ENCODE data around the gene WRNIP1. TPM values are rescaled to one million over a fixed set of nuclear protein-coding genes. Genes with fewer than 3 reads are reported as not detected.

WRNIP1 gene
- total and polyA plus RNA-seq, 2 of the 4 experiments (the other 2 are of a cell fraction) = 43.7 to 47.1 TPM

DNA sequence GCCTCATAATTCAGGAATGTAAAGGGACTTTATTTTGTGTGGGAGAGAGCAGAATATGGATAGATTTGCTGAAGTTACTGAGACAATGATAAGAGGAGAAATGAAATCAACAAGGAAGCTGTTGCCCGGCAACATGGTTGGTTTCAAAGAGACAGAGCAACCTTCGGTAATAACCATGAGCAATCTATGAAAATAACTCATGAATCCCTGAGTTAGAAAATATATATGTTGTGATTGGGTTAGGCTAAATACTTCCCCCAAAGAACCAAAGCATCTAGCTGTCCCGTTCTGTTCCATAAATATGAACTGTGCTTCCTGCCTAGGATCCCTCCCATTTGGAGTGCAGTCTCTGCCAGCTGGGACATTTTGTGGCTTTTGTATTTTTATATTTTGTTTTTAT is 53.4 kb downstream of the WRNIP1 start:
- no peak overlapping the region for H2BK20ac ChIP-seq (ENCODE audit: low read depth, low read length)
- H3K14ac ChIP-seq (replicated peaks; ENCODE audit: low read depth, low read length) = 0 out of 2 replicates have a peak overlapping the region, but pooled peaks have one; percentile 7
- no peak overlapping the region for H4K91ac ChIP-seq (ENCODE audit: insufficient read depth, low read depth, low read length)
- H3K18ac ChIP-seq (ENCODE audit: low read depth, low read length) = peak overlapping the region; percentile 12; the same call in 1 of the 2 replicates
- no CpG with 5 or more reads among the region's 3 CpGs for WGBS, 2 experiments (ENCODE audit: extremely low coverage in 2 of 2, insufficient read length in 1 of 2)
- no peak overlapping the region for H2AFZ ChIP-seq (replicated peaks; ENCODE audit: low read length, poor library complexity)
- 0 out of 2 replicates have a peak overlapping the region, but pooled peaks have one; percentile 35 for H3K9ac ChIP-seq (ENCODE audit: low read depth, low read length)
- H2BK5ac ChIP-seq (ENCODE audit: low read depth, low read length, poor library complexity, severe bottlenecking) = peak overlapping the region; percentile 25
- no peak overlapping the region for H3K4me3 ChIP-seq (ENCODE audit: insufficient read depth, low read depth, low read length)
- no peak overlapping the region for H3K23ac ChIP-seq (ENCODE audit: low read depth, low read length)
- ChIA-PET POLR2A (ENCODE audit: unreplicated experiment) (interaction anchor here (0.7 kb wide), 1 partner anchor 23 kb away, joined by 3 read pairs; the partner anchor contains the start of gene SERPINB1), CTCF (interaction anchor here (0.8 kb wide), 1 partner anchor 28 kb away, joined by 3 read pairs; no protein-coding TSS in a partner anchor)
- peaks cover 5 to 11% of the 10 kb centered on the region in 2 experiments; a peak in 3 of 4 replicates for H3K79me1 ChIP-seq (ENCODE audit: low read depth in 1 of 2, low read length in 2 of 2)
- dilution Hi-C loops (cut with HindIII; ENCODE audit: low sequenced_read_pairs, unreplicated experiment) (no loop called here), in situ Hi-C loops (cut with MboI; ENCODE audit: low sequenced_read_pairs) (no loop called here), intact Hi-C loops (cut with micrococcal nuclease) (no loop called here)
- no peak overlapping the region for H3K27ac ChIP-seq (ENCODE audit: insufficient read depth, low read length)
- no peaks in the 10 kb centered on the region for H3K27me3 ChIP-seq (ENCODE audit: control insufficient read depth, insufficient read depth, low read length)
- H4K8ac ChIP-seq (ENCODE audit: low read depth in 2 of 2, low read length in 2 of 2) = peak overlapping the region in 1 of 2 experiments; percentile 14; a peak in 1 of 4 replicates
- no peaks in the 10 kb centered on the region for H4K20me1 ChIP-seq (ENCODE audit: insufficient read depth, low read length)
- H2BK15ac ChIP-seq (ENCODE audit: low read depth, low read length) = 0 out of 3 replicates have a peak overlapping the region, but pooled peaks have one; percentile 47
- BruUV-seq (replicated peaks) = no TSS peak
- no peaks in the 10 kb centered on the region for H3K36me3 ChIP-seq (ENCODE audit: control insufficient read depth, insufficient read depth, low read length)
- H3K56ac ChIP-seq (ENCODE audit: extremely low read depth, insufficient read depth, low read length) = no peak overlapping the region
- no peak overlapping the region for H4K5ac ChIP-seq (ENCODE audit: low read depth, low read length)
- peaks cover 6% of the 10 kb centered on the region for H3K4me1 ChIP-seq (ENCODE audit: control insufficient read depth, insufficient read depth, low read length)
- H3K9me1 ChIP-seq (ENCODE audit: insufficient read depth, low read length) = peaks cover 8% of the 10 kb centered on the region
- peak overlapping the region; percentile 71 for H3K4me2 ChIP-seq (ENCODE audit: low read depth, low read length)
- H3K4ac ChIP-seq (ENCODE audit: low read depth, low read length) = no peak overlapping the region
- peak; percentile 40 for ATAC-seq (ENCODE audit: low read depth)
- no peak overlapping the region for H2BK120ac ChIP-seq (ENCODE audit: low read depth, low read length)
- no peaks in the 10 kb centered on the region for H3K9me3 ChIP-seq (ENCODE audit: control insufficient read depth, insufficient read depth, low read length)
- TF ChIP-seq POLR2A (IDR thresholded peaks at IDR 0.05; ENCODE audit: low read depth, low read length) = no peak
- TF ChIP-seq CEBPB (IDR thresholded peaks at IDR 0.05; ENCODE audit: low read depth, low read length) = peak; percentile 50; the same call in 1 of the 2 replicates
- no peak overlapping the region for H2AK5ac ChIP-seq (ENCODE audit: low read depth, low read length)
- H2AK9ac ChIP-seq (replicated peaks; ENCODE audit: low read depth, low read length, poor library complexity) = no peak overlapping the region
- peak; percentile 66 for DNase-seq

Measured in IMR-90 (cell line).